ENCODE results near the gene FRRS1L. TPM values are rescaled to one million over a fixed set of nuclear protein-coding genes. Genes with fewer than 3 reads are reported as not detected.

The FRRS1L gene
- total and polyA plus RNA-seq, 2 of the 4 experiments (the other 2 are of a cell fraction) = under 0.01 to 0.05 TPM

- no peak for TF ChIP-seq BHLHE40 (IDR thresholded peaks at IDR 0.05; ENCODE audit: low read depth, low read length)
- TF ChIP-seq POLR2A (IDR thresholded peaks at IDR 0.05; ENCODE audit: low read depth, low read length) = no peak
- no peak for TF ChIP-seq RFX5 (IDR thresholded peaks at IDR 0.05; ENCODE audit: low read depth, low read length)
- TF ChIP-seq FOS (IDR thresholded peaks at IDR 0.05; ENCODE audit: low read depth, low read length) = no peak
- no peak for TF ChIP-seq NFE2L2 (IDR thresholded peaks at IDR 0.05; ENCODE audit: low read depth, low read length)
Observed at GRCh38 chr9:109118808-109119438, 48.1 kb downstream of the FRRS1L start (continued).

All from IMR-90 (cell line).